GM18870 (cell line): ENCODE measurements around the gene ADAMTS2.
"Not testable (repeated sequence)": the region's sequence is repeated elsewhere in the genome, so short reads cannot be mapped to it uniquely, and the experiment has no call there.

Experiments
- ATAC-seq: cut with Tn5 transposase; IDR thresholded peaks from one replicate; pipeline ENCODE4 v1.9.1; 2021; ENCODE audit warnings: moderate library complexity; ENCODE audit not compliant: unreplicated experiment

ADAMTS2 gene

GRCh38 chr5:179326122-179326927 is 18.9 kb downstream of the ADAMTS2 start:
- no peak for ATAC-seq

DNA sequence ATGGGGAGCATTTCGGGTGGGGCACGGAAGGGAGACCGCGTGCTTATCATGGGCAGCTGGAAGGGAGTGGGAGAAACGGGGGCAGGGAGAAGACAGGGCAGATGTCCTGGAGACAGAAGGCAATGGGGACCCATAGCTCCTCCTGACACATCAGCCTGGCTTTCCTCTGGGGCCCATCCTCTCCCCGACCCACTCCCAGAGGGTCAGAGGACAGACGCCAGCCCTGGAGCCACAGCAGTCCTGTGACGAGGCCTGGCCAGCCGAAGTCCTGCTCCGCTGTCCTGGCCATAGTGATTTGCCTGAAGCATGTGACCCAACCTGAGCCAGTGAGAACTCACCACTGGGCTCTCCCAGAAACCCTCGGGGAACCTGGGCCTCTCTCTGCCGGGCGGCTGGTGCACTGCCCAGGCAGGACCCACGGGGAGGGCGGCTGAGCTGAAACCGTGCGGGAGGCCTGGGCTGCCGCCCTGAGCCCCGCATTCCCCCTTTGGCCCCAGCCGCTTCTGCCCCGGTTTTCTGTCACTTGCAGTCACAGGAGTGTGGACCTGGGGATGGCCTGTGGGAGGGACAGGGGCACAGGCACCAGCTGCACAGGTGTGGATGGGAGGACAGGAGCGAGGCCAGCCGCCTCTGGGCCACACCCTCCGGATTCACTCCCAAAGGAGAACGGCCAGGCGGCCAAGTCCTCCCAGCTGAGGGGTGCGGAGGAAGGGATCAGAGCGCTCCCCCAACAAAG is 19.8 kb downstream of the ADAMTS2 start:
- no peak for ATAC-seq

- no peak for ATAC-seq
These were observed 20.4 kb downstream of the ADAMTS2 start for GRCh38 chr5:179324760-179325295.

DNA sequence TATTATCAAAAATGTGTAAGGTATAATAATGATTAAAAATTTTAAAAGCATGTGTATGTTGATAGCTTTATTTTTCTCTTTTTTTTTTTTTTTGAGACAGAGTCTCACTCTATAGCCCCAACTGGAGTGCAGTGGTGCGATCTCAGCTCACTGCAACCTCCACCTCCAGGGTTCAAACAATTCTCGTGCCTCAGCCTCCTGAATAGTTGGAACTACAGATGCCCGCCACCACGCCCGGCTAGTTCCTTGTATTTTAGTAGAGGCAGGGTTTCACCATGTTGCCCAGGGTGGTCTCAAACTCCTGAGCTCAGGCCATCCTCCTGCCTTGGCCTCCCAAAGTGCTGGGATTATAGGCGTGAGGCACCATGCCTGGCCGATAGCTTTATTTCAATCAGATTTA is 20.9 kb downstream of the ADAMTS2 start:
- not testable (repeated sequence) for ATAC-seq

DNA sequence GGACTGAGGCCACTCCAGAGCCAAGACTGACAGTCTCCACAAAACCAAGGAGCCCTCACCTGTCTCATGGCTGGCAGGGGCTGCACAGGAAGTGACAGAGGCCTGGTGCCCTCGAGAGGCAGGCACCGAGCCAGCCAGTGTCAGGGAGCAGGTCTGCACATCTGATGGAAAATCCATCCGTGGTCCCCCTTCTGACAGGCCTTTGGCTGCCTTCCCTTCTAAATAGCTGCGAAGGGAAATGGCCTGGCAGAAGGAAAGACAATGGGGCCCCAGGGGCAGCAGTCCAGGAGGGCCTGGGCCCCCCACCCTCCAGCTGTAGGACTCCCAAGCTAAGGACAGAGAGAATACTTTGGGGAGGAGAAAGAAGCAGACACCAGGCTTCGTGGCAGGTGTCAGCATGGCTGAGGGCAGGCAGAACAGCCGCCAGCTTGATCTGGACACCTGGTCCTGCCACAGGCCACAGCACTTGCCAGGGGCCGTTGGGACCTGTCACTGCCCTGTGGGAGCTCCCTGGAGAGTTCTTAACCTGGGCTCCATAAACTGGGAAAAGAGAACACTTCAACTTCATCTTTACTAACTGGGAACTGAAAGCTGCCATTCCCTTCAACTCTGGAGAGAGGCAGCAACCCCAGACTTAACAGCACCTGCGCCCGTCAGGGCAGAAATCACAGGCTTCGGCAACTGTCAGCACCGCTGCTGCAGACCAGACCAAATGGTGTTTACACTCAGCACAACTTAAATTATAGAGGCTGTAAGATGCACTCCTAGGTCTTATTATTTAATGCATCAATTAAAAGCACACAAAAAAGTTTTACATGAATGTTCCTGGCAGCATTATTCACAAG is 22.0 kb downstream of the ADAMTS2 start:
- no peak for ATAC-seq

- ATAC-seq, result no peak
These were observed 22.9 kb downstream of the ADAMTS2 start for GRCh38 chr5:179322071-179323025.

GRCh38 chr5:179321206-179321987 is 23.9 kb downstream of the ADAMTS2 start:
- no peak for ATAC-seq

DNA sequence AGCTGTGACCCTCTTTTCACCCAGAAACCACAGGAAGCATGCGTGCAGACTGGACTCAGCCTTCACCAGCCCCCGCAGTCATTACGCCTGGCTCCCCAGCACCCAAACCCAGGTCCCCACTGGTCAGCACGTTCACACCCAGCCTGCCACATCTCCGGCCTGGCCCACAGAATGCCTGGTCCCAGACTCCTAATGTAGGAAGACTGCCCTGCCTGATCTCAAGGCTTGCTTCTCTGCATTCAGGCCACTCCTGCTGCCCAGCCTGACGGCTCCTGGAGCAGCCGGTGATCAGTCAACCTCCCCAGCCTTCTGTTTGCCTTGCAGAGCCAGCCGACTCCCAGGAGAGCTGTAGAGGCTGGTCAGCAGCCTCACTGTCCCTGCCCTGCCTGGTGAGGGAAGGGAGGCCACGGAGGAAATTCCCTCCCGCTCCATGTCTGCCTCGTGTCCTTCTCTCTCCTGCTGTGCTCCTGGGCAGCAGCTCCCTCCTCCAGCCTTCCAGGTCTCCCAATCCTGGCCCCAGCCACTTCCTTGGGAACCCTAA is 25.4 kb downstream of the ADAMTS2 start:
- no peak for ATAC-seq

DNA sequence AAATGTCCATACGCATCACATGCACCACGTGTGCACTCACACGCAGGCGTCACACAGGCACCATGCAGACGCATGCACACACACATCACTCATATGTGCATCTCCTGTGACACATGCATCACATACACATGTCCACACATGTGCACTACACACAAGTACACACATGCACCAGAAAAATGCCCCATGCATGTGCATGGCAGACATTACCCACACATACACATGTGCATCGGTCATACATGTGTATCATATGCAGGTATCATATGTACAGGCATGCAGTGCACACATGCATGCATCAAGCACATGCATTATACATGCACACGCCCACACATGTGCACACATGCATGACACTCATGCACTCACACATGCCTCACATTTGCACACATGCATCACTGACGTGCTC is 26.1 kb downstream of the ADAMTS2 start:
- ATAC-seq, result no peak

DNA sequence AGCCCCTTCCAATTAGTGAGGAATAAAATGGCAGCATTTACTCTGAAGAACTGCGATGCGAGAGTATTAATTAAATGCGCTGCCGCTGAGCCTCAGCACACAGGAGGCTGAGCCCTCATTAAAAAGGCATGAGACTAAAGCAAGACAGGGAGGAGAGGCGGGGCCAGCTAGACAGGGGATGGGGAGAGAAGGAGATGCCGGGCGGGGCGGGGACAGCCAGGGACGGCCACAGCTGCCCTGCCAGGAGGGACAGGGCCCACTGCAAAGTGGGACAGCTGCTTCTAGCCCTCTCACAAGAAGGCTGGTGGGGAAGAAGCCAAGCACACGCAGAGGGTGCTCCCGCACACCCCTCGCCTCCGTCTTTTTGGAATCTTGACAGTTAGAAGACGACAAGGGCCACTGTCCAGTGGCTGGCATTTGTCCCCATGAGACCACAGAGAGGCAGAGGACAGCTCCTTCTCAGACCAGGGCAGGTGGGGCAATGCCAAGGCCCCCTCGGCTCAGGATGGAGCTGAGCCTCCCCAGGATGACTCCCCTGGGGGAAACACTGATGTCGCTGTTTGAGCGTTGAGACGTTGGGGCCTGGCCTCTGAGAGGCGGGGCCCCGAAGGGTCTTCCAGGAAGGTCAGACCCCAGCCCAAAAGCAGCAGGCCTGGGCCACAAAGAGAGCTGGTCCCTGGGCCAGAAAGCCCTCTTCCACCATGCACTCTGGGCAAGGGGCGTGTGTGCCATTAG is 26.9 kb downstream of the ADAMTS2 start:
- no peak for ATAC-seq

DNA sequence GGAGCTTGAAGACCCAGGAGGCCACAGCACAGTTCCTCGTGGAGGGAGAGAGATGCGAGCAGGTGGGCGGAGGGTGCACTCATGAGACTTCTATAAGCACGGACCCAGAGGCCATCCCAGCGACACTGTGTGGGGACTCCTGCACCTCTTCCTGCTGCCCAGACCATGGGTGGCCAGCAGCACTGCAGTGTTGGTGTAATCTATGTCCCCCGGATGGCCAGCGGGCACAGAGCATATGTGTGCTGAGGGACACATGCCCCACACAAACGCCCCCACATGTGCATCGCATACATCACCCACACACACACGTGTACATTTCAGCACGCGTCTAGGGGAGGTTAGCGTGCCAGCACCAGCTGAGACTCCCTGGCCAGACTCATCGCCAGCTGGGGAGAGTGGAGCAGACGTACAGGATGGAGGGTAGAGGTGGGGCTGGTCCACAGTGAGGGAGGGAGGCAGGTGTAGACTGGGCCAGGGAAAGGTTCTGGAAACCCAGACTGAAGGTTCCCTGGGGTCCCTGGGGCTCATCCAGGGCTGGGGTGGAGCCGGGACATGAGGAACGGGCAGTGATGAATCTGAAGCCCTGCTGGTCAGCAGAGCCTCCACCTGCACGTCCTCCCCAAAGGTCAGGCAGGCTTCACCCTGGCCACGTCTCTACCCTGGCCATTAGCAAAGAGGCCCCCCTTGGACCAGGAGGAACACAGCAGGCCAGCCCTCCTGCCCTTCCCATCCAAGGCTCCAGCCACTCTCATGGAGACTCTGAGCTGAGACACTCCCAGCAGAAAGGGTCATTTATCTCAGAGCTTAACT is 27.6 kb downstream of the ADAMTS2 start:
- no peak for ATAC-seq

- ATAC-seq, result no peak
These were observed 28.3 kb downstream of the ADAMTS2 start for GRCh38 chr5:179316982-179317381.

DNA sequence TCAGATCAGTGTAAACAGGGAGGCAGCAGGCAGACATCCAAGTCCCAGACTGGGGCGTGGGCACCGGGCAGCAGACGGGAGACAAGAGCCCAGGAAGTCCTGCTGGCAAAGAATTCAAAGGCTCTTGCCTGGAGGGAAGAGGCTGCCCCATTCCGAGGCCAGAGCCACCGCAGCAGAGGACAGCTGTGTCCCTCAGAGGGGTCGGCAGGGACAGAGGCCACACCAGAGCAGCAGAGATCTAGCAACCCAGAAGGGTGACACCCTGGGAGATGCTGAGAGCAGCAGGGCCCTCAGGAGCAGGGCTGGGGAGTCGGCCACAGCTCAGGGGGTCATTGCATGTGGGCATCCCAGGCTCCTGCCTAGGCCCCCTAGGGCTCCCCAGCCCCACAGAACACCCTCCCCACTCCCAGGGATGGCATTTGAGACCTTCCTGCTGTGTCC is 29.1 kb downstream of the ADAMTS2 start:
- no peak for ATAC-seq

DNA sequence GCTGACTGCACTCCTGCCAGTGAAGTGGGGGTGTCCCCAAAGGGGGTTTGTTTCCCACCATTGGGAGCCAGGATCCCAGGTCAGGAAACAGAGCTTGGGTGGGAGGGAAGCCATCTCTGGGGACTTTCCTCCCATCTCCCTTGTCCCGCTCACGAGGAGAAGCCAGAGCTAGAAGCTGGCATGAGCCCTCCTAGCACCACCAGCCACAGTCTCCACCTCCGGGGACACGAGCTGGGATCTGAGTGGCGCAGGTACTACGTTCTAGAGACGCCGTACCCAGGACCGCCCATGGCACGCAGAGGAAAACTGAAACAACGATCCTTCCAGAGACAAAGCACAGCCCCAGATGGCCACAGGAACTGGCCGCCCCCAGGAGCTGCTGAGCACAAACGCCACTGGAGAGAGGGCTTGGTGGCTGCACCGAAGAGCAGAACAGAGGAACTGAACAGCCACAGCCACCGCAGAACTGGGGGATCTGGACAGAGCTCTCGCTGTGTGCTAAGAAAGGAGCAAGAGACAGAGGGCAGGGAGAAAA is 29.8 kb downstream of the ADAMTS2 start:
- no peak for ATAC-seq

DNA sequence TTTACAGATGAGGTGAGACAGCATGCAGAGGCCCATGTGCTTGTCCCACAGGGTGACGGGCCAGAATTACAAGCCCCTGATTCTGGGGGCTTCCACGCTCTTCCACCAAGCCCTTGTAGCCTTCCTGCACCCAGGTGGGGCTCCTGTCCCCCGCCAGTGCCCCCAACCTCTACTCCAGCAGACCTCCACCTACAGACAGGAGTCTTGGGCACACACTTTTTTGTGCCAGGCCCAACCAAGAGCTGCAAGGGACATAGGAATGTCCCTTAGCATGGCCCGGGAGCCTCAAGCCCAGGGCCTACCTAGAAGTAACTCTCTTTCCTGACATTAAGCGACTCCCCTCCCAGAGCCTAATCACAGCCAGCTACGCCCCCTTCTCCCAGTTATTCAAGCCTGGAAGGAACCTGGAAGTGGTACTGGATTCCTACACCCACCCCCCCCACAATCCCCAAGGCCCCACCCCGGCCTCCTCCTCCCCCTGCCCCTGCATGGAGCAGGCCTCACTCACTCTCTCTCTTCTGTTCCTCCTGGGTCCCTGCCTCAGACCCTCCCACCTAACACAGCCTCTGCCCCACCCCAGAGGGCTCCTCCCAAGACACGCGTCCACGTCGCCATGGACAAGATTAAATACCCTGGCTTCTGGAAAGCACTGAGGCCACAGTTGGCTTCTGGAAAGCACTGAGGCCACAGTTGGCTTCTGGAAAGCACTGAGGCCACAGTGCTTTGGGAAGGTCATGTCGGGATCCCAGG is 30.5 kb downstream of the ADAMTS2 start:
- ATAC-seq, result no peak

DNA sequence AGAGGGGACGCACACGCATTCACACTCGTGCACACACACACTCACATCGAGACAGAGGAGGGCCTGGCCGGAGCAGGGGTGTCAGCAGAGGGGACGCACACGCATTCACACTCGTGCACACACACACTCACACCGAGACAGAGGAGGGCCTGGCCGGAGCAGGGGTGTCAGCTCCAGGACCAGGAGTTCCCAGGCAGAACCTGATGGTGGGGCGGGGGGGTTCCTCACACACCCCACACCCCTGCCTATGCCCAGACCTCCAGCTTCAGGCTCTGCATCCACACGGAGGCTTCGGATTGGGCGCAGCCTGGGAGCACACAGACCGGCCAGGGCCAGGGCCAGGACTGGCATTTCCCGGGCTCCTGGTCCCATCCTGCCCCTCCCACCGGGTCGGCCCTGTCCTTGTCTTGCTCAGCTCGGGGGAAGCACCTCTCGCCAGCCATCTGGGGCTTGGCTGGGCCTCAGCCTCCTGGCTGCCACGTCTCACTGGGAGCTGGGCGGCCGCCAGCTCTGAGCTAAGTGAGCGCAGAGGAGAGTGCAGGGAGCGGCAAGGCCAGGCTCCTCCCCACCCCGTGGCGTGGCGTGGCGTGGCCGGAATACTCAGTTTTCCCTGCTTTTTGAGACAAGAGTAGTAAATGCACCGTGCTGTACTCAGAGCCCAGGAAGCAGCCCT is 31.3 kb downstream of the ADAMTS2 start:
- no peak for ATAC-seq
